ENCODE data around the gene TAOK1. TPM values are rescaled to one million over a fixed set of nuclear protein-coding genes. Genes with fewer than 3 reads are reported as not detected.

The TAOK1 gene
- total RNA-seq, 2 experiments from 2014 or later = 51.6 to 52.8 TPM

DNA sequence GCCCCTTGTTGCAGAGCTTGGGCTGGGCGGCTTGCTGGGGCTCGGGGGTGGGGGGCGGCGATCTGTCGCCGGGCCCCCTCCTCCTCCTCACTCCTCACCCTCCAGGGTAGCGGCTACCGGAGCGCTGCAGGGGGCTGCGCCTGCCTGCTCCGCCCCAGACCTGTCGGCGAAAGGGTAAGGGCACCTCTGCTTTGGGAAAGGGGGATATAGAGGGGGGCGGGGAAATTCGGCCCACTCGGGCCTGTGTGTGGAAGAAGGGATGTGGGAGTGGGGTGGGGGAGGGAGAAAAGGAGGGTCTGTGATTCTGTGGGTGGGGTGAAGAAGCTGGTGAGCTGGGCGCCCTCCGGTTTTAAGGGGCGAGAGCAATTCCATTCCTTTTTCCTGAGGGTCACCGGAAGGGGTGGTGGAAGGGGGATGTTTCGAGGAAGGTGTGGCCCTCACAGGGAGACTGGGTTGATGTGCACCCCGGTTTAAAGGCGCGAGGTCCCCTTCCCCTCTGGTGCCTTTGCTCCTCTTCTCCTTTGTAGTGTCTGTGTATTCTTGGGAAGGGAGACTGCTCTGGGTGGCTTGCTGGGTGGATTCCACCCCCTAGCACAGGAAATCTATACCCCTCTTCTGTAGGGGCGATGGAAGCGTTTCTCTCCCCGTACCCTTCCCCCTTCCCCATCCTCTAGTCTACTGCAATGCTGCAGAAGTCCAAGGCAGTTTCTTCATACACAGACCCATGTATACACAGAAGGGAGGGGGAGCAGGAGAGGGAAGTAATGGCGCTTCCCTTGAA is 878 bp downstream of the TAOK1 start:
- Mint-ChIP-seq H3K9me3 (no peaks in the 10 kb centered on the region), H3K36me3 (peaks cover 17% of the 10 kb centered on the region), H3K4me1 (peaks cover 36% of the 10 kb centered on the region), H3K27ac (peak overlapping the region; percentile 93), H3K4me3 (peak overlapping the region; percentile 98), H3K27me3 (no peaks in the 10 kb centered on the region)
- POLR2A ChIA-PET = interaction anchor here (0.7 to 1.2 kb wide), 6 partner anchors 88 to 209 kb away, joined by 3 to 5 read pairs (median 3); partner anchors contain the start of genes ABHD15 and TP53I13
- ATAC-seq (ENCODE audit: low read depth) (peak; percentile 19), DNase-seq (peak; percentile 36)

DNA sequence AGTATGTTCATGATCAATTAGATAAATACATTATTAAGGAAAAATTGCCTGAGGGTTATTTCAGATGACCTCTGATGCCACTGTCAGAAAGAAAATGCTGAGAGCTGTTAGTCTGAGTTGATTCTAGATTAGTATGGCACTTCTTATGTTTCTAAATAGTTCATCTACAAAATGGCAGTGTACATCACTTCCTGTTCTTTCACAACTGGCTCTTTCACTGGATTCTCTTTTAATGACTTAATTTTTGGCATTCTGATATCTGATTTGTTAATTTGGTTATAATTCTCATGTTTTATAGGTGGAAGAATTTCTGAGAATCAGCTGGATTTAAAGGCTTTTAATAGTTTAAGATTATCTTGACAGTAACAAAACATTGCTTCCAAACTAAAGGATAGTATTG is 3.3 kb downstream of the TAOK1 start:
- ATAC-seq (ENCODE audit: low read depth) = no peak
- Mint-ChIP-seq H3K4me3 (no peak overlapping the region), H3K9me3 (no peaks in the 10 kb centered on the region), H3K27me3 (no peaks in the 10 kb centered on the region), H3K27ac (no peak overlapping the region), H3K4me1 (peaks cover 36% of the 10 kb centered on the region), H3K36me3 (peaks cover 23% of the 10 kb centered on the region)
- POLR2A ChIA-PET = interaction anchor here (0.6 kb wide), 1 partner anchor 47 kb away, joined by 4 read pairs; no protein-coding TSS in a partner anchor
- DNase-seq = no peak

DNA sequence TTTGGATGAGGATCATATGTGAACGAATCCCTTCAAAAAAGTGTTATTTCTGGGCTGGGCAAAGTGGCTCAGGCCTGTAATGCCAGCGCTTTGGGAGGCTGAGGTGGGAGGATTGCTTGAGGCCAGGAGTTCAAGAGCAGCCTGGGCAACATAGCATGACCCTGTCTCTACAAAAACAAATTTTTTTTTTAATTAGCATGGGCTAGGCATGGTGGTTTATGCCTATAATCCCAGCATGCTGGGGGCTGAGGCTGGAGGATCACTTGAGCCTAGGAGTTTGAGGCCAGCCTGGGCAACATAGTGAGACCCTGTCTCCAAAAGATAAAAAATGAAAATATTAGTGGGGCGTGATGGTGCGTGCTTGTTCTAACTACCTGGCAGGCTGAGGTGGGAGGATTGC is 4.6 kb downstream of the TAOK1 start:
- no peak for ATAC-seq (ENCODE audit: low read depth)
- Mint-ChIP-seq H3K27ac (no peak overlapping the region), H3K4me1 (peaks cover 32% of the 10 kb centered on the region), H3K9me3 (no peaks in the 10 kb centered on the region), H3K4me3 (no peak overlapping the region), H3K36me3 (peaks cover 29% of the 10 kb centered on the region), H3K27me3 (no peaks in the 10 kb centered on the region)
- POLR2A ChIA-PET = no interaction called here
- DNase-seq = no peak

DNA sequence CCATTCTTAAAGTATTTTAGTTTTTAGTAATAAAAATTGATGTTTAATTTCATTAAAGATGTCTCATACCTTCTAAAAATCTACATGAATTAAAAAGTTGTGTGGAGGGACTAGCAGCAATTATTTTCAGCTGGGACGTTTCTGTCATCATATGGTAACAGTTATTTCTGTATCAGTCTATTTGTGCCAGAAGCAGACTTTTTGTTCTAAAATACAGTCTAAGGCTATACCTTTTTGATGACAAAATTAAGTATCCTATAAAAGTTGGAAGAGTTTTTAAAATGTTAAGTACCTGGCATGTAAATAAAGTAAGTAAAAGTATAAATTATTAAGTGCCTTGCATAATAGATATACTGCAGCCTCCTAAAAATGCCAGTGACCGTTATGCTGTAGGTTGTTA is 5.9 kb downstream of the TAOK1 start:
- POLR2A ChIA-PET = interaction anchor here (0.6 kb wide), 1 partner anchor 57 kb away, joined by 3 read pairs; no protein-coding TSS in a partner anchor

DNA sequence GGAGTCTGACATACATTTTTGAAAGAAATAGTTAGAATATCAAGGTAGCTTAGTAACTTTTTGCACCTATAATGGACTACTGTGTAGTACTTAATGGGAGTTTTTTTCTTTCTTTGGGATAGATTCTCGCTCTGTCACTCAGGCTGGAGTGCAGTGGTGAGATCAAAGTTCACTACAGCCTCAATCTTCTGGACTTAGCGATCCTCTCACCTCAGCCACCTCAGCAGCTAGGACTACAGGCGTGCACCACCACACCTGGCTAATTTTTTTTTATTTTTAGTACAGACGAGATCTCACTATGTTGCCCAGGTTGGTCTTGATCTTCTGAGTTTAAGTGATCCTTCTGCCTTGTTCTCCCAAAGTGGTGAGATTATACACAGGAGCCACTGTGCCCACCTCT is 9.5 kb downstream of the TAOK1 start:
- POLR2A ChIA-PET = interaction anchor here (1.4 kb wide), 1 partner anchor 7 kb away, joined by 6 read pairs; no protein-coding TSS in a partner anchor
- H3K9me3 Mint-ChIP-seq = peaks cover 2% of the 10 kb centered on the region
- DNase-seq (no peak), ATAC-seq (ENCODE audit: low read depth) (no peak)
- H3K27ac Mint-ChIP-seq = no peak overlapping the region
- H3K4me1 Mint-ChIP-seq = peaks cover 4% of the 10 kb centered on the region
- no peaks in the 10 kb centered on the region for H3K27me3 Mint-ChIP-seq
- H3K4me3 Mint-ChIP-seq = no peak overlapping the region
- peaks cover 34% of the 10 kb centered on the region for H3K36me3 Mint-ChIP-seq

More for the DNA sequence above, 5.9 kb downstream of the TAOK1 start:
- H3K4me3 Mint-ChIP-seq = no peak overlapping the region
- DNase-seq = no peak
- no peaks in the 10 kb centered on the region for H3K27me3 Mint-ChIP-seq
- H3K4me1 Mint-ChIP-seq = peaks cover 31% of the 10 kb centered on the region
- no peak for ATAC-seq (ENCODE audit: low read depth)
- H3K9me3 Mint-ChIP-seq = peaks cover 2% of the 10 kb centered on the region
- no peak overlapping the region for H3K27ac Mint-ChIP-seq
- H3K36me3 Mint-ChIP-seq = peaks cover 39% of the 10 kb centered on the region

DNA sequence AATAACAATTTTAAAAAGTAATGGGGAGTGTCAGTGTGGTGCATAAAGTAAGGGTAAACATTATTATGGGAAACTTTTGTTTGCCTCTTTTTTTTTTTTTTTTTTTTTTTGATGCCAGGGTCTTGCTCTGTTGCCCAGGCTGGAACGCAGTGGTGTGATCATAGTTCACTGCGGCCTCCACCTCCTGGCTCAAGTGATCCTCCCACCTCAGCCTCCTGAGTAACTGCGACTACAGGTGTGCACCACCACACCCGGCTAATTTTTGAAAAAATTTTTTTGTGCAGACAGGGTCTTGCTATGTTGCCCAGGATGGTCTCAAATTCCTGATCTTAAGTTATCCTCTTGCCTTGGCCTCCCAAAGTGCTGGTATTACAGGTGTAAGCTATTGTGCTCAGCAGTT is 10.7 kb downstream of the TAOK1 start:
- Mint-ChIP-seq H3K9me3 (peaks cover 2% of the 10 kb centered on the region), H3K27me3 (no peaks in the 10 kb centered on the region), H3K4me3 (no peak overlapping the region), H3K36me3 (peaks cover 30% of the 10 kb centered on the region), H3K4me1 (peaks cover 2% of the 10 kb centered on the region), H3K27ac (no peak overlapping the region)
- POLR2A ChIA-PET = interaction anchor here (0.7 to 1.4 kb wide), 2 partner anchors 9 to 217 kb away, joined by 6 to 9 read pairs; no protein-coding TSS in a partner anchor
- ATAC-seq (ENCODE audit: low read depth) (no peak), DNase-seq (no peak)

DNA sequence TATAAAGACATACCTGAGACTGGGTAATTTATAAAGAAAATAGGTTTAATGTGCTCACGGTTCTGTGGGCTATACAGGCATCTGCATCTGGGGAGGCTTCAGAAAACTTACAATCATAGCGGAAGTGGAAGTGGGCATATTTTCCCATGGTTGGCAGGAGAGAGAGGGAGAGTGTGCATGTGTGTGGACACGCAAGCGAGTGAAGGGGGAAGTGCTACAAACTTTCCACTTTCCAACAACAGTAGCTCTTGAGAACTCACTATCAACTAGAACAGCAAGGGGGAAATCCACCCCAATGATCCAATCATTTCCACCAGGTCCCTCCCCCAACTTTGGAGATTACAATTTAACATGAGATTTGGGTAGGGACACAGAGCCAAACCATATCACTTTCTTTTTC is 11.1 kb downstream of the TAOK1 start:
- Mint-ChIP-seq H3K4me3 (no peak overlapping the region), H3K4me1 (peaks cover 2% of the 10 kb centered on the region), H3K27me3 (no peaks in the 10 kb centered on the region), H3K36me3 (peaks cover 30% of the 10 kb centered on the region), H3K27ac (no peak overlapping the region), H3K9me3 (peaks cover 2% of the 10 kb centered on the region)
- DNase-seq = no peak
- POLR2A ChIA-PET = no interaction called here
- ATAC-seq (ENCODE audit: low read depth) = no peak

DNA sequence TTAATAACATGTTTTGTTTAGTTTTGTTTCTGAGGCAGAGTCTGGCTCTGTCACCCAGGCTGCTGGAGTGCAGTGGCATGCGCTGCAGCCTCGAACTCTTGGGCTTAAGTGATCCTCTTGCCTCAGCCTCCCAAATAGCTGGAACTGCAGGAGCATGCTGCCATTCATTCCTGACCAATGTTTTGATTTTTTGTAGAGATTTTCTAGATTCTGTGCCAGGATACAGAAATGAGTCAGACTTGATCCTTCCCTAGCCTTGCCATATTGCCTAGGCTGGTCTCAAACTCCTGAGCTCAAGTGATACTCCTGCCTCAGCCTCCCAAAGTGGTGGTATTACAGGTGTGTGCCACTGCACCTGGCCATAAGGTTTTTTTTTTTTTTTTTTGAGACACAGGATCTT is 17.7 kb downstream of the TAOK1 start:
- no peaks in the 10 kb centered on the region for H3K9me3 Mint-ChIP-seq
- POLR2A ChIA-PET = interaction anchor here (0.6 kb wide), 1 partner anchor 183 kb away, joined by 3 read pairs; no protein-coding TSS in a partner anchor
- DNase-seq (no peak), ATAC-seq (ENCODE audit: low read depth) (no peak)
- H3K4me1 Mint-ChIP-seq = peaks cover 16% of the 10 kb centered on the region
- H3K4me3 Mint-ChIP-seq = no peak overlapping the region
- no peaks in the 10 kb centered on the region for H3K27me3 Mint-ChIP-seq
- peaks cover 16% of the 10 kb centered on the region for H3K36me3 Mint-ChIP-seq
- no peak overlapping the region for H3K27ac Mint-ChIP-seq

DNA sequence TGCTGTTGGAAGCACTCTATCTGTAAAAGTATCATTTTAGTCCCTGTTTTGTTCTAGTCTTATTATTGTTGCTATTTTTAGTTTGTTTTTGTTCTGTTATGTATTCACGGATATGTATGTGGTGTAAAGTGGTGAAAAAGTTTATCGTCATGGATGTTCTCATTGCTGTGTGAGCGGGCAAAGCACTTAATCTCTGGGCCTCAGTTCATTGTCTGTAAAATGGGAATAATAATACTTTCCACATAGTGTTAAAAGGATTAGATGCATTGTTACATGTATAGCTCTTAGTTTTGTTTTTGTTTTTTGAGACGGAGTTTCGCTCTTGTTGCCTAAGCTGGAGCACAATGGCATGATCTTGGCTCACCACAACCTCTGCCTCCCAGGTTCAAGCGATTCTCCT is 19.8 kb downstream of the TAOK1 start:
- Mint-ChIP-seq H3K36me3 (peaks cover 13% of the 10 kb centered on the region), H3K4me3 (no peak overlapping the region), H3K27ac (no peak overlapping the region), H3K9me3 (no peaks in the 10 kb centered on the region), H3K4me1 (peaks cover 17% of the 10 kb centered on the region), H3K27me3 (no peaks in the 10 kb centered on the region)
- ATAC-seq (ENCODE audit: low read depth) = no peak
- no peak for DNase-seq
- POLR2A ChIA-PET = no interaction called here

DNA sequence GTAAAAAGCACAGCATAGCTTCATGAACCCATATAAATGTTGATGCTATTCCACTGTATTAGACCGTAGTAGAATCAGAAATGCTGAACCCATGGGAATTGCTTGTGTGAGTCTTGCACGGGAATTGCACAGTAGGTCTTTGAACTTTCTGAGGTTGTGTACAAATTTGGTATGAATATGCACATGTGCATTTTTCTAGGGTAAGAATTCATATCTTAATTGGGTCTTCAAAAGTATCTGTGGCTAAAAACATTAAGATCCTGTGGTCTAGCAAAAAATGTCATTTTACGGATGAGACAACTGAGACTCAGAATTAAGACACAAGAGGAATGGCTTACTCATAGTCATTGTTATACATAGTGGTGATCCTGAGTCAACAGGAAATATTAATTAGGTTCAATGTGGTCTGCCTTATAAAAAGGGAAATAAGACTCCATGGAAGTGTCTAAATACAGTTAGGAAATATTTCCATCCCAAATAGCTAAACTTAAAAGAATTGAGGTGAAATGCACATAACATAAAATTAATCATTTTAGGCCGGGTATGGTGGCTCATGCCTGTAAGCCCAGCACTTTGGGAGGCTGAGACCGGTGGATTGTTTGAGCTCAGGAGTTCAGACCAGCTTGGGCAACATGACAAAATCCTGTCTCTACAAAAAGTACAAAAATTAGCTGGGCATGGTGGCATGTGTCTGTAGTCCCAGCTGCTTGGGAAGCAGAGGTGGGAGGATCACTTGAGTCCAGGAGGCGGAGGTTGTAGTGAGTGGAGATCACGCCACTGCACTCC is 22.8 kb downstream of the TAOK1 start:
- Mint-ChIP-seq H3K4me1 (peaks cover 16% of the 10 kb centered on the region), H3K36me3 (peaks cover 10% of the 10 kb centered on the region), H3K27ac (no peak overlapping the region), H3K4me3 (no peak overlapping the region), H3K27me3 (no peaks in the 10 kb centered on the region), H3K9me3 (no peaks in the 10 kb centered on the region)
- DNase-seq = no peak
- POLR2A ChIA-PET = no interaction called here
- no peak for ATAC-seq (ENCODE audit: low read depth)

DNA sequence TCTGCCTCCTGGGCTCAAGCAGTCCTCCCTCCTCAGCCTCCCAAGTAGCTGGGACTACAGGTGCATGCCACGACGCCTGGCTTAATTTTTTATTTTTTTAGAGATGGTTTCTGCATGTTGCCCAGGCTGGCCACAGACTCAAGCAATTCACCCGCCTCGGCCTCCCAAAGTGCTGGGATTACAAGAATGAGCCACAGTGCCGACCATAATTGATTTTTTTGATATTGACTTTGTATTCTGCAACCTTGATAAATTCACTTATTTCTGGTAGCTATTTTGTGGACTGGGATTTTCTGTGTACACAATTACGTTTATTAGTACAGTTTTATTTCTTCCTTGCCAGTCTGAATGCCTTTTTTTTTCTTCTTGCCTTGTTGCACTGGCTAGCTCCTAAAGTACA is 30.0 kb downstream of the TAOK1 start:
- DNase-seq = no peak
- no peaks in the 10 kb centered on the region for H3K9me3 Mint-ChIP-seq
- peaks cover 2% of the 10 kb centered on the region for H3K4me1 Mint-ChIP-seq
- no peak overlapping the region for H3K4me3 Mint-ChIP-seq
- H3K27ac Mint-ChIP-seq = no peak overlapping the region
- no peaks in the 10 kb centered on the region for H3K27me3 Mint-ChIP-seq
- no peak for ATAC-seq (ENCODE audit: low read depth)
- POLR2A ChIA-PET = interaction anchor here (1.0 kb wide), 1 partner anchor 28 kb away, joined by 3 read pairs; no protein-coding TSS in a partner anchor
- peaks cover 5% of the 10 kb centered on the region for H3K36me3 Mint-ChIP-seq

DNA sequence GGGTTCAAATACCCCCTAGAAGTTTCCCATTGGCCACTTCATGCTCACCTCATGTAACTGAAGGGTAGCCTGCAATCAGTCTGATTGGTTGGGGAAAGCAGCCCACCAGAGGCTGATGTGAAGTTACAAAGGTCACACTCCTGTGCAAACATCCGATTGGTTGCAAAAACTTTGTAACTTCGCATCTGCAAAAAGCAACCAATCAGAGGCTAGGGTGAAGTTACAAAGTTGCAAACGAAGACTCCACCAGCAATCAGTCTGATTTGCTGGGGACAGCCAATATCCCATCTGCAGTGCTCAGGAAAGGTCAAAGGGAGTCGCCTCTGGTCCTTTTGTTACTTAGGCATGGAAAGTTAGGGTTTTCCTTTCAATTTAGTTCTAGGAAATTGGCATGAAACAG is 40.1 kb downstream of the TAOK1 start:
- no peak for DNase-seq
- H3K4me3 Mint-ChIP-seq = no peak overlapping the region
- peaks cover 10% of the 10 kb centered on the region for H3K4me1 Mint-ChIP-seq
- H3K27ac Mint-ChIP-seq = no peak overlapping the region
- H3K27me3 Mint-ChIP-seq = no peaks in the 10 kb centered on the region
- no peaks in the 10 kb centered on the region for H3K9me3 Mint-ChIP-seq
- ATAC-seq (ENCODE audit: low read depth) = no peak
- POLR2A ChIA-PET = no interaction called here
- peaks cover 16% of the 10 kb centered on the region for H3K36me3 Mint-ChIP-seq

DNA sequence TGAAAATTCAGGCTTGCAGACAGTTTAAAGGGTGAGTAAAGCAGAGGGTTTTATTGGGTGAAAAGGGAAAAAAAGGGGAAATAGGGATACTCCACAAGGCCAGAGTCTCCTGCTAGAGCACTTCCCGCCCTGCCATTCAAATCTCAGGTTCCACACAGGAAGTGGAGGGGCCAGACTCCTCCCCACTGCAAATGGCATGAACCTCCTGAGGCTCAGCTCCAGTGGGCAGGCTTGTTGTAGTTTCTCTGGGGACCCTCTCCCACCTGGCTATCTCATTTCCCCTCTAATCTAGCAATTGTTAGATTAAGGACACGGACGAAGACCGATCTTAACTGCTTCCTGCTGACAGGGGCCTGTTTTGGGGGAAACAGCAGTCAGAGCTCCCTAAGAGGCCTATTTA is 43.4 kb downstream of the TAOK1 start:
- Mint-ChIP-seq H3K4me1 (peaks cover 10% of the 10 kb centered on the region), H3K36me3 (peaks cover 7% of the 10 kb centered on the region), H3K27ac (no peak overlapping the region), H3K4me3 (no peak overlapping the region), H3K9me3 (no peaks in the 10 kb centered on the region), H3K27me3 (no peaks in the 10 kb centered on the region)
- DNase-seq (no peak), ATAC-seq (ENCODE audit: low read depth) (no peak)
- POLR2A ChIA-PET = interaction anchor here (0.6 kb wide), 1 partner anchor 195 kb away, joined by 3 read pairs; no protein-coding TSS in a partner anchor

All from activated naive CD8-positive, alpha-beta T cell treated with anti-CD3 and anti-CD28 coated beads, Interleukin-2, amount 10 ng/mL, durations not matched to agents 7 days and 5 days (primary cell).